COLO829 (cell line): ENCODE measurements around the gene MAFF.
A peak's percentile ranks its signal among the peaks of the same experiment; 100 is the strongest.
"Not testable (repeated sequence)": the region's sequence is repeated elsewhere in the genome, so short reads cannot be mapped to it uniquely, and the experiment has no call there.

ENCODE experiments used
- DNase-seq: peaks from one replicate; pipeline ENCODE4 v3.0.0; 2012; ENCODE audit warnings: low spot score

Gene MAFF

GRCh38 chr22:38201711-38202436, at the start of gene MAFF:
TSS of gene MAFF (plus strand) at chr22:38201994. CDS start at chr22:38213854, 11,860 bp downstream.
- peak; percentile 98 for DNase-seq

- no peak for DNase-seq
Observed at GRCh38 chr22:38153821-38154562, 47.8 kb upstream of the MAFF start.

GRCh38 chr22:38154563-38154915, 47.3 kb upstream of the MAFF start:
- not testable (repeated sequence) for DNase-seq

DNA sequence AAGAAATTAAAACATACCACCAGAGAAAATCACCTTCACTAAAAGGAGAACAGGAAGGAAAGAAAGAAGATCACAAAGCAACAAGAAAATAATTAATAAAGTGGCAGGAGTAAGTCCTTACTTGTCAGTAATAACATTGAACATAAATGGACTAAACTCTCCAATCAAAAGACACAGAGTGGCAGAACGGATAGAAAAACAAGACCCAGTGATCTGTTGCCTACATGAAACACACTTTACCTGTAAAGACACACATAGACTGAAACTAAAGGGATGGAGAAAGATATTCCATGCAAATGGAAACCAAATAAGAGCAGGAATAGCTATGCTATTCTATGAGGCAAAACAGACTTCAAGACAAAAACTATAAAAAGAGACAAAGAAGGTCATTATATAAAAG, 46.1 kb upstream of the MAFF start:
- no peak for DNase-seq

GRCh38 chr22:38162881-38163843, 38.6 kb upstream of the MAFF start:
- DNase-seq = no peak

DNA sequence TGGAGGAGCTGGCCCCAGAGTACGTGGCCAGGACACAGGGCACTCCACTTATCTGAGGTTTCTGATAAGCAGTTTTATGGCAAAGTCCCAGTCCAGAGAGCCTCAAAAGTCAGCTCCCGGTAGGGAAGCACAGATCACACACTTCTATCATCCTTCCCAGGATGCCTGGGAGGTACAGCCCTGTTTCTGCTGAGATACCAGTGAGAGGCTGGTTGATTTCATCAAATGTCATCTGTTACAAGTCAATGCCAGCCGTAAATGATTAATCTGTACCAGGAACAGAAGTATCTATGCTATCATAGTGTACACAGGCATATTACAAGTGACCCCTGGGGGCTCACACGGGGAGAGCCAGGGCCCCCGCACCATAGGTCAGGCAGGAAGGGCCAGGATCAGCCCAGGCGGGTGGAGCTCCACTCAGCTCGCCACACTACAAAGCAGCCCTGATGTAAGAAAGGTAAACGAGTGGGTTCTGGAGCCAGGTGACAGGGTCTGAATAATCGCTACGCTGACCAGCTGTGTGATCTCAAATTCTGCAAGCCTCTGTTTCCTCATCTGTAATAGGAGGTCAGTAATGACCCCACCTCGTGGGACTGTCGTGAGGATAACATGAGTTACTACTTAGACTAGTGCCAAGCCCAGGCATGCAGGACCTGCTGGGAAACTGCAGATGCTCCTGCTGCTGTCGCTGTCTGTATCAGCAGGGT, 37.8 kb upstream of the MAFF start:
- no peak for DNase-seq

- DNase-seq = no peak
Observed at GRCh38 chr22:38164551-38164918, 37.3 kb upstream of the MAFF start.

DNA sequence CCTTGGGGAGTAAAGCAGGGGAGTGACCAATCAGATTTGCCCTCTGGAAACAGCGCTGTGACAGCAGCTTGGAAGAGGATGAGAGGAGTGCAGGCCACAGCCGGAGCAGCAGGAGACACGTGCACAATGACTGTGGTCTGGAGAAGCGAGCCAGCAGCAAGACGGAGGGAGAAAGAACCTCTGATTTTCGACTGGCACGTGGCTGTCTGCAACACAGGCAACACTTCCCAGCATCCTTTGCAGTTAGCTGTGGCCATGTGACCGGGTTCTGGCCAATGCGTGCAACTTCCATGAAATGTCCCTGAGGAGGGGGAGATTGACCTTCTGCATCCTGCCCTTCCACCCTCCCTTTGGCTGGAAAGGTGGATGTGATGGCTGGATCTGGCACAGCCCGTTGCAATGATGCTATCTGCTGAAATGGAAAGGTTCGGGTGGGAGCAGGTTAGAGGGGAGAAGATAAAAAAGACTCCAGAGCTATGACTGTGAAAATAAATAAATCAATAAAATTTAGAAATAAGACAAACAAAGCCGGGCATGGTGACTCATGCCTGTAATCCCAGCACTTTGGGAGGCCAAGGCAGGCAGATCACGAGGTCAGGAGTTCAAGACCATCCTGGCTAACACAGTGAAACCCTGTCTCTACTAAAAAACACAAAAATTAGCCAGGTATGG, 35.7 kb upstream of the MAFF start:
- no peak for DNase-seq

- DNase-seq = no peak
Observed at GRCh38 chr22:38167988-38168407, 33.8 kb upstream of the MAFF start.

- no peak for DNase-seq
Observed at GRCh38 chr22:38169116-38169515, 32.7 kb upstream of the MAFF start.

- no peak for DNase-seq
Observed at GRCh38 chr22:38170469-38170868, 31.3 kb upstream of the MAFF start.

DNA sequence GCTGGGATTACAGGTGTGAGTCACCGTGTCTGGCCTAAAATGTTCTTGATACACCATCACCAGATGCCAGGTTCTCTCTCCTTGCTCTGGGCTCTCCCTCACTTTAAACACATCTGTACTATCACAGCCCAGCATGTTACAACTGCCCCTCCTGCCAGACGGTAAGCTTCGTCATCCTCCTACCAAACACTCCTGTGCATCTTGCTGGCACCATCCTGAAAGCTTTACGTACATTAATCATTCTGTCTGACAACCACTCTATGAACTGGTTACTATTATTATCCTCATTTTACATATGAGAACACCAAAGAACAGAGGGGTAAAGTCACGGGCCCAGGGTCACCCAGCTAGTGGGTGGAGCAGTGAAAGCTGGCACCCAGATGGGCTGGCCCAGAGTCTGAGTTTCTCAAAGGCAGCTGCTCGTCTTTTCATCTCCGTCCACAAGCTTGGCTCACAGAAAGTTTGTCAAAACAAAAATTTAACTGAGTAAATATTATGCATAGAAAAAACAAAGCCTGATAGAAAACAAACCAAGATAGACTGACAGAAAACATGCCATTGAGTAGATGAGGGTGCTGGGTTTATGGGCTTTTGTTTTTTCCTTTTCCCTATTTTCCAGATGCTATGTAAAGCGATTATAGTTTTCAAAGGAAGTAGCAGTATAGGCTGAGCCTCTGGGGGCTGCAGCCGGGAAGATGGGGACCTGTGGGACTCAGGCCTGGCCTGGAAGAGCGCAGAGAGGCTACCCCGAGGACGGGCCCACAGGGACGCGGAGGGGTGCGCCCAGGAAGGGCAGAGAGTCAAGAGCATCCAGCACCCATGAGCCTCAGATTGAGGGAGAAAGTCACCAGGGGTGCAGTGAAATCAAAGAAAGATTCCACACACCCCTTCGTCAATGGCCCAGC, 29.6 kb upstream of the MAFF start:
- DNase-seq = no peak

DNA sequence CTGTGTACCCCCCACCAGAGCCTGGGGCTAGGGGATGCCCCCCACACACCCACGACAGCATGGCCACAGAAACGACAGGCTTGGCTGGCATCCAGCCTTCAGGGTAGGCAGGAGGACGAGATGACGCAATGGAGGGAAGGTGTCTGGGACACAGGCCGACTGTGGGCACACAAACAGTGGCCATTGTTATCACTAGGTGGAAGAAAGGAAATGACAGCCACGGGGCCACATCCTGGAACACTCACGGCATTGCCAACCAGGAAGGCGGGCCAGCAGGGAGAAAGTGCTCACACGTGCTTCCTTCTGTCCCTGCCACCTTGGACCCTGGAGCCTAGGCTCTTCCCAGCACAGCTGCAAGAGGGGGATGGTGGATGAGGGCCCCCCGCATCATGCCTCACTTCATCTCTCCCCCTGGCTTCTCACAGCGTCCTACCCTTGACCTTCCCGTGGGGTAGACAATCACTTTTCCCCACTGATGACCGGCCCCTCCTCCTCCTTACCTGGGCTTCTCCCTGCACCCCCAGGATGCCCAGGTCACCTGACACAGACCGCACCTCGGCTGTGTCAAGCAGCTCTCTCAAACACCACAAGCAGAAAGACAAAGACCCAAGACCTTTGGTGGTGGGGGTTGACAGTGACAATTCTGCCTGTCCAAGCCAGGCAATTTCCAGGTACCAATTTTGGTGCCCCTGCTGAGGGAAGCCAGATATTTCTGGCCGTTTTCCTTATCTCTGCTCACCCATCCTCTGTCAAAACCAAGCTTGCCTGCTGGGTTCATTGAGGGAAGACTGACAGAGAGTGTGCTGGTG, 28.8 kb upstream of the MAFF start:
- peak; percentile 63 for DNase-seq

DNA sequence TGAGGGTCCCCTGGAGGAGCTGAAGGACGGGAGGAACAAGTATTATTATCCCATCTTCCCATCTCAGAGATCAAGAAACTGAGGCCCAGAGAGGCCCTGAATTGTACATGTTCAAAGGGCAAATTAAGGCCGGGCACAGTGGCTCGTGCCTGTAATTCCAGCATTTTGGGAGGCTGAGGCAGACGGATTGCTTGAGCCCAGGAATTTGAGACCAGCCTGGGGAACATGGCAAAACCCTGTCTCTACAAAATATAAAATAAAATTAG, 28.2 kb upstream of the MAFF start:
- DNase-seq = no peak

- DNase-seq = no peak
Observed at GRCh38 chr22:38174626-38175025, 27.2 kb upstream of the MAFF start.

GRCh38 chr22:38175206-38176118, 26.3 kb upstream of the MAFF start:
- no peak for DNase-seq

- DNase-seq = peak; percentile 56
Observed at GRCh38 chr22:38176170-38176741, 25.5 kb upstream of the MAFF start.

DNA sequence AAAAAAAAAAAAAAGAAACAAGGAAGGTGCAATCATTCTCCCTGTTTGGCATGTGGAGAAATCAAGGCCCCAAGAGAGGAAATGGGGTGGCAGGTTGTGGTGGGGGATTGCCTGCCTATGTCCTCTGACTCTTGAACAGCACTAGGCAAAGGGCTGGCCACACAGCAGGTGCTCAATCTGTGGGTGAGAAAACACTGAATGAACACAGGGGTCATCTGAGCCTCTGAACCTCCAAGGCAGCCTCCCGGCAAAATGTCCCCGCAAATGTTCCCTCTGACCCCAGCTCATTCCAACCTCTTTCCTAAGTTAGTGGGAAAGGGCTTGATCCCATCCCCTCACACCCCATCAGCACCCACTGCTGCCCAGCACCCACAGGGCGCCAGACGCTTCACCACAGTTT, 24.8 kb upstream of the MAFF start:
- no peak for DNase-seq
